K562 (cell line): ENCODE results near the gene CBFA2T3. TPM values are rescaled to one million over a fixed set of nuclear protein-coding genes. Genes with fewer than 3 reads are reported as not detected.

Experiments
- ATAC-seq: fragments of 200-7000 bp; cut with Tn5 transposase; 3 replicates; pipeline ENCODE4 v1.9.1; 2020; ENCODE audit warnings: moderate library complexity
- BruUV-seq: library from RNA; stranded (reverse); fragments of 400-500 nt; replicated peaks from 2 replicates; lab custom pipeline; 2021; lab: Mats Ljungman, UMichigan
- CTCF ChIA-PET: fragments of 300-600 bp; formaldehyde crosslinking; extraction: SDS; loops from one replicate; lab custom pipeline; 2021; ENCODE audit warnings: low intra/inter-chr PET ratio; lab: Yijun Ruan, JAX
- POLR2A ChIA-PET: fragments of 300-600, 350-650 bp; sonication (Branson Sonifier 250); formaldehyde crosslinking; extraction: SDS; loops from one replicate; lab custom pipeline; 2021; ENCODE audit warnings: antibody characterized with exemption, inconsistent platforms; lab: Yijun Ruan, JAX
- DNase-seq, 4 experiments: peaks; one replicate each; pipeline versions ENCODE4 v3.0.0 to v3.0.0-alpha.2; 2011 to 2018; ENCODE audit warnings: low spot score in 3 of 4, mixed read lengths in 3 of 4; ENCODE audit errors: extremely low read depth in 1 of 4
- FAIRE-seq: peaks from 2 replicates; lab custom pipeline; 2011; peaks lifted over from hg19 to GRCh38; lab: Jason Lieb, UNC
- H2AFZ ChIP-seq: 2 replicates; pipeline ENCODE4 v1.6.0; 2011; ENCODE audit warnings: low read depth, low read length, control low read depth, inconsistent platforms
- H3K27ac ChIP-seq: fragments of 200-600 bp; 3 replicates; pipeline ENCODE4 v1.8.0; 2011; ENCODE audit warnings: low read depth, mild to moderate bottlenecking, control low read depth, inconsistent platforms, low read length, moderate library complexity, mixed read lengths; ENCODE audit errors: extremely low read depth
- H3K27me3 ChIP-seq, 2 experiments: fragments of 300-600 bp in 1 of 2; 2 replicates in 1 of 2; 3 replicates in 1 of 2; pipeline versions ENCODE4 v1.6.0 to v1.8.0; 2011; ENCODE audit warnings: inconsistent platforms in 2 of 2, low read length in 2 of 2, mild to moderate bottlenecking in 1 of 2, mixed read lengths in 1 of 2, moderate library complexity in 1 of 2; ENCODE audit not compliant: control insufficient read depth in 2 of 2, insufficient read depth in 2 of 2
- H3K36me3 ChIP-seq: fragments of 300-600 bp; 3 replicates; pipeline ENCODE4 v1.8.0; 2011; ENCODE audit warnings: mild to moderate bottlenecking, low read length, inconsistent platforms; ENCODE audit not compliant: control insufficient read depth, insufficient read depth
- H3K4me1 ChIP-seq, 2 experiments: fragments of 200-600 bp in 1 of 2; replicated peaks in 1 of 2; 2 replicates in 1 of 2; 3 replicates in 1 of 2; pipeline versions ENCODE4 v1.5.1 to v1.8.0; 2011; ENCODE audit warnings: inconsistent platforms in 2 of 2, low read length in 2 of 2, mild to moderate bottlenecking in 1 of 2, mixed read lengths in 1 of 2, moderate library complexity in 1 of 2; ENCODE audit not compliant: control insufficient read depth in 2 of 2, insufficient read depth in 2 of 2
- H3K4me2 ChIP-seq: 2 replicates; pipeline ENCODE4 v1.6.1; 2011; ENCODE audit warnings: low read length, control low read depth, inconsistent platforms, mixed read lengths; ENCODE audit not compliant: insufficient read depth
- H3K4me3 ChIP-seq: fragments of 200-600 bp; sonication (generic), shearing (Covaris generic); 2 replicates; pipeline ENCODE4 v1.5.1; 2016; ENCODE audit warnings: control low read depth, inconsistent platforms
- H3K79me2 ChIP-seq: fragments of 200-600 bp; 3 replicates; pipeline ENCODE4 v1.8.0; 2011; ENCODE audit warnings: low read length, inconsistent platforms; ENCODE audit not compliant: control insufficient read depth, insufficient read depth
- H3K9ac ChIP-seq, 2 experiments: 2 replicates each; pipeline versions ENCODE4 v1.6.0 to v1.6.1; 2011; ENCODE audit warnings: low read depth in 2 of 2, low read length in 2 of 2, control low read depth in 1 of 2, inconsistent platforms in 1 of 2, mild to moderate bottlenecking in 1 of 2, mixed read lengths in 1 of 2; ENCODE audit not compliant: insufficient read depth in 1 of 2
- H3K9me1 ChIP-seq: one replicate; pipeline ENCODE4 v1.6.0; 2011; ENCODE audit warnings: inconsistent platforms, mild to moderate bottlenecking, low read length, moderate library complexity; ENCODE audit not compliant: control insufficient read depth, insufficient read depth
- H3K9me3 ChIP-seq: replicated peaks from 2 replicates; pipeline ENCODE4 v1.5.1; 2011; ENCODE audit warnings: low read depth, low read length, inconsistent platforms; ENCODE audit not compliant: control insufficient read depth, insufficient read depth
- H4K20me1 ChIP-seq: replicated peaks from 2 replicates; pipeline ENCODE4 v1.6.1; 2011; ENCODE audit warnings: low read length, inconsistent platforms, mixed read lengths; ENCODE audit not compliant: control insufficient read depth, insufficient read depth
- FIP1L1 ChIP-seq: fragments of 200-400 bp; formaldehyde crosslinking; IDR thresholded peaks from 2 replicates; pipeline ENCODE4 v1.6.1; 2018; ENCODE audit warnings: mild to moderate bottlenecking, low read depth, low read length; ENCODE audit not compliant: poor library complexity, severe bottlenecking
- KAT2B ChIP-seq: IDR thresholded peaks from one replicate; pipeline ENCODE4 v1.6.1; 2012; ENCODE audit warnings: low read depth, mild to moderate bottlenecking, control low read depth, inconsistent platforms, low read length, moderate library complexity
- NEUROD1 ChIP-seq: fragments of 150-350 bp; IDR thresholded peaks from 2 replicates; pipeline ENCODE4 v1.6.1; 2014; ENCODE audit warnings: borderline replicate concordance, low read length, low read depth; ENCODE audit not compliant: partially characterized antibody
- RBFOX2 ChIP-seq: fragments of 200-400 bp; formaldehyde crosslinking; IDR thresholded peaks from 2 replicates; pipeline ENCODE4 v1.6.1; 2017; ENCODE audit warnings: low read depth, mild to moderate bottlenecking, low read length, moderate library complexity
- RBM17 ChIP-seq: fragments of 200-400 bp; formaldehyde crosslinking; IDR thresholded peaks from 2 replicates; pipeline ENCODE4 v1.6.1; 2017; ENCODE audit warnings: low read depth, mild to moderate bottlenecking, low read length, borderline replicate concordance
- SMAD2 ChIP-seq: fragments of 150-350 bp; IDR thresholded peaks from 2 replicates; pipeline ENCODE4 v1.6.1; 2014; ENCODE audit warnings: low read depth, mild to moderate bottlenecking, low read length
- ZEB2 ChIP-seq: fragments of 450-650 bp; IDR thresholded peaks from 2 replicates; pipeline ENCODE4 v1.6.1; 2016
- WGBS: fragments of 100-300 bp; shearing (Covaris generic); methylation state at CpG from one replicate; pipeline ENCODE4 v1.1.6; 2016; ENCODE audit warnings: low coverage, mixed read lengths; ENCODE audit not compliant: insufficient coverage; ENCODE audit errors: missing lambda C conversion rate; 5-methylcytosine and 5-hydroxymethylcytosine counted together
- in situ Hi-C: fragments of 300-500 bp; cut with MboI; formaldehyde crosslinking; loops from 4 replicates; pipeline ENCODE4 v1.15.0; 2018; ENCODE audit warnings: inconsistent platforms, mixed read lengths
- intact Hi-C: fragments of 100-400 bp; cut with micrococcal nuclease; formaldehyde crosslinking; loops from 2 replicates; pipeline ENCODE4 v1.14.2; 2022
- polyA plus RNA-seq, 8 experiments: library from polyadenylated mRNA; depleted of rRNA in 4 of 8; stranded (reverse) in 5 of 8; unstranded in 3 of 8; fragments of >200 nt; fragmentation: Nextera tagmentation in 2 of 8; fragmentation: Illumina TruSeq in 1 of 8; extraction: Ambion mirVana in 2 of 8; extraction: Trizol in 1 of 8; gene quantifications; 2 replicates each; pipeline versions ENCODE4 v1.2.1 to v1.2.3, GENCODE V29; 2011 to 2014; ENCODE audit warnings: inconsistent platforms in 1 of 8, missing spikeins in 1 of 8
- total RNA-seq, 7 experiments: library from RNA; depleted of rRNA in 6 of 7; stranded (reverse); fragments of >200 nt in 6 of 7; fragmentation: Illumina TruSeq in 2 of 7; extraction: Trizol in 2 of 7; gene quantifications; 2 replicates each; pipeline versions ENCODE4 v1.2.1 to v1.2.3, GENCODE V29; 2011 to 2021; ENCODE audit warnings: low replicate concordance in 1 of 7
- TF ChIP-seq, protein P1 (sequence below): IDR thresholded peaks from 2 replicates; pipeline ENCODE4 v1.6.1; 2011; ENCODE audit warnings: borderline replicate concordance, low read depth, mild to moderate bottlenecking, moderate library complexity, low read length; ENCODE audit not compliant: insufficient read depth, poor library complexity, severe bottlenecking

Gene CBFA2T3
- total and polyA plus RNA-seq, 9 of the 15 experiments (the other 6 are each of a cell fraction or from before 2014, with no cell fraction given): 2.3 to 145 (median 6.7) TPM

DNA sequence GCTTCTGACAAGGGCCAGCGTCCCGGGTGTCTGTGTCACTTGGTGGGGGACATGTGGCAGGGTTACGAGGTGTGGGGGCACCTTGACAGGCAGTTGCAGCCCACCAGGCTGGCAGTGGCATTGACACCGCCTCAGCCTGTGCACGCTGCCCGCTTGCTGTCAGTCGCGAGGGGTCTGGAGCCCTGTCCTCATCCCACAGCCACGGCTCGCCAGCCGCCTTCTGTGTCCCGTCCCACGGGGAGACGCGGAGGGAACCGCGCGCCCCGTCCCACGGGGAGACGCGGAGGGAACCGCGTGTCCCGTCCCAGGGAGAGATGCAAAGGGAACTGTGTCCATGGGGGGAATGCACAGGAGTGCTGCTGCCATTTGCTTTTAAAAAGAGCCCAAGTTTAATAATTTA is 114.0 kb downstream of the CBFA2T3 start:
- 78% methylated on average over 18 of the region's 25 CpGs for WGBS

More for the DNA sequence above, 114.0 kb downstream of the CBFA2T3 start:
- 0 out of 2 replicates have a peak, but pooled peaks cover 4% of the 10 kb centered on the region for H4K20me1 ChIP-seq
- H2AFZ ChIP-seq: no peak overlapping the region
- ChIA-PET POLR2A (no interaction called here), CTCF (no interaction called here)
- H3K27me3 ChIP-seq: no peaks in the 10 kb centered on the region
- ATAC-seq: no peak
- intact Hi-C loops: no loop called here
- no peak for FAIRE-seq
- peaks cover 2 to 62% of the 10 kb centered on the region in 2 experiments; a peak in 4 of 5 replicates for H3K4me1 ChIP-seq
- H3K4me2 ChIP-seq: no peak overlapping the region
- H3K4me3 ChIP-seq: no peak overlapping the region
- H3K9ac ChIP-seq: no peak overlapping the region; a peak in 1 of 4 replicates
- peaks cover 6% of the 10 kb centered on the region; the same call in 2 of the 3 replicates for H3K79me2 ChIP-seq
- in situ Hi-C loops: no loop called here
- H3K36me3 ChIP-seq: peaks cover 40% of the 10 kb centered on the region; the same call in 2 of the 3 replicates
- H3K9me1 ChIP-seq: no peaks in the 10 kb centered on the region
- DNase-seq: no peak
- BruUV-seq: no TSS peak
- H3K9me3 ChIP-seq: no peaks in the 10 kb centered on the region
- H3K27ac ChIP-seq: no peak overlapping the region
- TF ChIP-seq KAT2B (no peak), FIP1L1 (peak; percentile 31), ZEB2 (no peak), RBFOX2 (peak; percentile 27; the same call in 1 of the 2 replicates), SMAD2 (no peak), RBM17 (no peak), NEUROD1 (no peak)
- TF ChIP-seq, protein P1, sequence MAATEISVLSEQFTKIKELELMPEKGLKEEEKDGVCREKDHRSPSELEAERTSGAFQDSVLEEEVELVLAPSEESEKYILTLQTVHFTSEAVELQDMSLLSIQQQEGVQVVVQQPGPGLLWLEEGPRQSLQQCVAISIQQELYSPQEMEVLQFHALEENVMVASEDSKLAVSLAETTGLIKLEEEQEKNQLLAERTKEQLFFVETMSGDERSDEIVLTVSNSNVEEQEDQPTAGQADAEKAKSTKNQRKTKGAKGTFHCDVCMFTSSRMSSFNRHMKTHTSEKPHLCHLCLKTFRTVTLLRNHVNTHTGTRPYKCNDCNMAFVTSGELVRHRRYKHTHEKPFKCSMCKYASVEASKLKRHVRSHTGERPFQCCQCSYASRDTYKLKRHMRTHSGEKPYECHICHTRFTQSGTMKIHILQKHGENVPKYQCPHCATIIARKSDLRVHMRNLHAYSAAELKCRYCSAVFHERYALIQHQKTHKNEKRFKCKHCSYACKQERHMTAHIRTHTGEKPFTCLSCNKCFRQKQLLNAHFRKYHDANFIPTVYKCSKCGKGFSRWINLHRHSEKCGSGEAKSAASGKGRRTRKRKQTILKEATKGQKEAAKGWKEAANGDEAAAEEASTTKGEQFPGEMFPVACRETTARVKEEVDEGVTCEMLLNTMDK: no peak
